ENCODE data around the gene RBCK1. TPM values are rescaled to one million over a fixed set of nuclear protein-coding genes. Genes with fewer than 3 reads are reported as not detected.

RBCK1 gene
- total and polyA plus RNA-seq, 2 donors (not counting 1 experiment from before 2014, with no cell fraction given) = 128 to 135 TPM

GRCh38 chr20:431012-431904 is 23.2 kb downstream of the RBCK1 start:
- H3K36me3 ChIP-seq (replicated peaks in 1 of 2; ENCODE audit: control extremely low read depth in 1 of 2, control insufficient read depth in 1 of 2, extremely low read depth in 1 of 2, insufficient read depth in 2 of 2, low read length in 1 of 2) = peaks cover 0 to 57% of the 10 kb centered on the region in 2 experiments
- CTCF ChIA-PET = interaction anchor here (0.6 to 1.2 kb wide), 5 partner anchors 24 to 77 kb away, joined by 3 to 9 read pairs (median 4); no protein-coding TSS in a partner anchor
- Mint-ChIP-seq H3K27ac (peak overlapping the region; percentile 73), H3K9me3 (ENCODE audit: insufficient read depth) (no peaks in the 10 kb centered on the region), H3K27me3 (no peaks in the 10 kb centered on the region), H3K4me1 (peaks cover 35% of the 10 kb centered on the region), H3K4me3 (no peak overlapping the region)
- TF ChIP-seq EZH2 (IDR thresholded peaks at IDR 0.05; ENCODE audit: borderline replicate concordance, insufficient read depth, low read depth, low read length, poor library complexity, severe bottlenecking) (no peak), CTCF (IDR thresholded peaks at IDR 0.05) (no peak)
- H3K4me1 ChIP-seq (ENCODE audit: control insufficient read depth in 2 of 2, insufficient read depth in 2 of 2, low read length in 2 of 2) = peaks cover 10 to 23% of the 10 kb centered on the region in 2 donors
- H4K20me1 ChIP-seq (ENCODE audit: control insufficient read depth, insufficient read depth, low read length, poor library complexity, severe bottlenecking) = no peaks in the 10 kb centered on the region
- WGBS (ENCODE audit: insufficient coverage) = 87% methylated on average over 17 of the region's 17 CpGs
- H3K4me2 ChIP-seq (replicated peaks; ENCODE audit: low read depth, low read length, poor library complexity, severe bottlenecking) = no peak overlapping the region
- H3K9me3 ChIP-seq (ENCODE audit: control extremely low read depth in 1 of 3, control insufficient read depth in 2 of 3, insufficient read depth in 1 of 3, low read length in 2 of 3) = no peaks in the 10 kb centered on the region
- peak; percentile 30 for DNase-seq
- POLR2A ChIA-PET = interaction anchor here (0.5 kb wide), 1 partner anchor 16 kb away, joined by 7 read pairs; no protein-coding TSS in a partner anchor
- H3K79me2 ChIP-seq (ENCODE audit: control insufficient read depth, insufficient read depth, low read length) = peaks cover 3% of the 10 kb centered on the region
- intact Hi-C loops (cut with micrococcal nuclease) = loop anchor here (1.0 kb wide), 1 partner anchor 77 kb away; no protein-coding TSS in a partner anchor
- no peak overlapping the region for H3K27ac ChIP-seq (ENCODE audit: low read length in 2 of 2)
- no peaks in the 10 kb centered on the region for H3K27me3 ChIP-seq (replicated peaks in 1 of 4; ENCODE audit: control extremely low read depth in 1 of 4, control insufficient read depth in 3 of 4, insufficient read depth in 4 of 4, low read length in 3 of 4)
- H2AFZ ChIP-seq (ENCODE audit: insufficient read depth, low read depth, low read length, poor library complexity, severe bottlenecking) = no peak overlapping the region
- H3K9ac ChIP-seq (ENCODE audit: low read length) = no peak overlapping the region
- no peak overlapping the region for H3K4me3 ChIP-seq (ENCODE audit: control extremely low read depth in 1 of 5, extremely low read depth in 1 of 5, insufficient read depth in 1 of 5, low read depth in 2 of 5, low read length in 4 of 5)
- no peak for ATAC-seq (ENCODE audit: low read depth)

- H3K79me2 ChIP-seq (ENCODE audit: control insufficient read depth, insufficient read depth, low read length) = peaks cover 3% of the 10 kb centered on the region
- no peak overlapping the region for H3K4me3 ChIP-seq (ENCODE audit: control extremely low read depth in 1 of 5, extremely low read depth in 1 of 5, insufficient read depth in 1 of 5, low read depth in 2 of 5, low read length in 4 of 5)
- H4K20me1 ChIP-seq (ENCODE audit: control insufficient read depth, insufficient read depth, low read length, poor library complexity, severe bottlenecking) = no peaks in the 10 kb centered on the region
- ChIA-PET CTCF (interaction anchor here (0.7 kb wide), 1 partner anchor 60 kb away, joined by 3 read pairs; no protein-coding TSS in a partner anchor), POLR2A (no interaction called here)
- Mint-ChIP-seq H3K9me3 (ENCODE audit: insufficient read depth) (no peaks in the 10 kb centered on the region), H3K27ac (peak overlapping the region; percentile 53), H3K4me1 (peaks cover 41% of the 10 kb centered on the region), H3K27me3 (no peaks in the 10 kb centered on the region), H3K4me3 (no peak overlapping the region)
- no peaks in the 10 kb centered on the region for H3K9me3 ChIP-seq (ENCODE audit: control extremely low read depth in 1 of 3, control insufficient read depth in 2 of 3, insufficient read depth in 1 of 3, low read length in 2 of 3)
- H3K27me3 ChIP-seq (replicated peaks in 1 of 4; ENCODE audit: control extremely low read depth in 1 of 4, control insufficient read depth in 3 of 4, insufficient read depth in 4 of 4, low read length in 3 of 4) = no peaks in the 10 kb centered on the region
- WGBS (ENCODE audit: insufficient coverage) = 95% methylated on average over 11 of the region's 13 CpGs
- no peak overlapping the region for H3K4me2 ChIP-seq (replicated peaks; ENCODE audit: low read depth, low read length, poor library complexity, severe bottlenecking)
- H2AFZ ChIP-seq (ENCODE audit: insufficient read depth, low read depth, low read length, poor library complexity, severe bottlenecking) = no peak overlapping the region
- no peak for TF ChIP-seq EZH2 (IDR thresholded peaks at IDR 0.05; ENCODE audit: borderline replicate concordance, insufficient read depth, low read depth, low read length, poor library complexity, severe bottlenecking)
- no peak for TF ChIP-seq CTCF (IDR thresholded peaks at IDR 0.05)
- no peak for DNase-seq
- H3K36me3 ChIP-seq (replicated peaks in 1 of 2; ENCODE audit: control extremely low read depth in 1 of 2, control insufficient read depth in 1 of 2, extremely low read depth in 1 of 2, insufficient read depth in 2 of 2, low read length in 1 of 2) = peaks cover 0 to 59% of the 10 kb centered on the region in 2 experiments
- peaks cover 10 to 25% of the 10 kb centered on the region in 2 donors for H3K4me1 ChIP-seq (ENCODE audit: control insufficient read depth in 2 of 2, insufficient read depth in 2 of 2, low read length in 2 of 2)
- H3K9ac ChIP-seq (ENCODE audit: low read length) = no peak overlapping the region
- intact Hi-C loops (cut with micrococcal nuclease) = no loop called here
- no peak overlapping the region for H3K27ac ChIP-seq (ENCODE audit: low read length in 2 of 2)
- no peak for ATAC-seq (ENCODE audit: low read depth)
Measured at GRCh38 chr20:432208-432607, 24.1 kb downstream of the RBCK1 start.

Data from B cell (primary cell).